H9 (cell line): ENCODE results near the gene LUZP4. TPM values are rescaled to one million over a fixed set of nuclear protein-coding genes. Genes with fewer than 3 reads are reported as not detected.

Experiments
- DNase-seq: peaks from one replicate; pipeline ENCODE4 v3.0.0-alpha.2; 2017
- H2AFZ ChIP-seq: one replicate; pipeline ENCODE4 v1.6.1; 2013; ENCODE audit warnings: mild to moderate bottlenecking, low read length, control low read depth, moderate library complexity
- H2AK5ac ChIP-seq: 2 replicates; pipeline ENCODE4 v1.6.1; 2013; ENCODE audit warnings: low read length, control low read depth, mixed read lengths; ENCODE audit not compliant: insufficient read length
- H2BK120ac ChIP-seq: one replicate; pipeline ENCODE4 v1.6.1; 2013; ENCODE audit warnings: low read depth, mild to moderate bottlenecking, low read length, control low read depth, inconsistent platforms; ENCODE audit not compliant: poor library complexity, severe bottlenecking
- H2BK12ac ChIP-seq: 2 replicates; pipeline ENCODE4 v1.6.1; 2013; ENCODE audit warnings: low read length, control low read depth, mixed read lengths, low read depth; ENCODE audit not compliant: insufficient read length
- H2BK15ac ChIP-seq: 2 replicates; pipeline ENCODE4 v1.6.1; 2013; ENCODE audit warnings: low read depth, low read length, control low read depth
- H2BK20ac ChIP-seq: one replicate; pipeline ENCODE4 v1.6.1; 2013; ENCODE audit warnings: low read depth, mild to moderate bottlenecking, low read length, control low read depth, inconsistent platforms; ENCODE audit not compliant: poor library complexity, severe bottlenecking
- H2BK5ac ChIP-seq: 2 replicates; pipeline ENCODE4 v1.6.1; 2013; ENCODE audit warnings: low read length, control low read depth, mixed read lengths; ENCODE audit not compliant: insufficient read length
- H3K14ac ChIP-seq: 2 replicates; pipeline ENCODE4 v1.6.1; 2013; ENCODE audit warnings: low read length, control low read depth; ENCODE audit not compliant: insufficient read depth
- H3K18ac ChIP-seq: 2 replicates; pipeline ENCODE4 v1.6.1; 2013; ENCODE audit warnings: low read depth, mild to moderate bottlenecking, mixed read lengths, low read length, control low read depth; ENCODE audit not compliant: insufficient read length
- H3K23ac ChIP-seq: 2 replicates; pipeline ENCODE4 v1.6.1; 2013; ENCODE audit warnings: low read length, control low read depth, mixed read lengths, low read depth; ENCODE audit not compliant: insufficient read length
- H3K23me2 ChIP-seq: 2 replicates; pipeline ENCODE4 v1.6.1; 2013; ENCODE audit warnings: low read depth, mild to moderate bottlenecking, mixed read lengths, low read length, control low read depth; ENCODE audit not compliant: insufficient read length, poor library complexity, severe bottlenecking
- H3K27ac ChIP-seq: 2 replicates; pipeline ENCODE4 v1.5.1; 2013; ENCODE audit warnings: low read length, control low read depth, mixed read lengths, low read depth; ENCODE audit not compliant: insufficient read length
- H3K27me3 ChIP-seq: 2 replicates; pipeline ENCODE4 v1.6.1; 2013; ENCODE audit warnings: low read length, control low read depth, inconsistent platforms; ENCODE audit not compliant: insufficient read depth
- H3K4ac ChIP-seq: 2 replicates; pipeline ENCODE4 v1.6.1; 2013; ENCODE audit warnings: low read depth, mild to moderate bottlenecking, control low read depth, inconsistent platforms, low read length, moderate library complexity
- H3K4me1 ChIP-seq: 2 replicates; pipeline ENCODE4 v1.6.1; 2013; ENCODE audit warnings: low read length, control low read depth, inconsistent platforms; ENCODE audit not compliant: insufficient read depth
- H3K4me2 ChIP-seq: 2 replicates; pipeline ENCODE4 v1.6.1; 2013; ENCODE audit warnings: low read length, control low read depth, mixed read lengths; ENCODE audit not compliant: insufficient read length, insufficient read depth
- H3K56ac ChIP-seq: 2 replicates; pipeline ENCODE4 v1.6.1; 2013; ENCODE audit warnings: low read depth, mild to moderate bottlenecking, mixed read lengths, low read length, control low read depth; ENCODE audit not compliant: insufficient read length
- H3K79me1 ChIP-seq: 2 replicates; pipeline ENCODE4 v1.6.1; 2013; ENCODE audit warnings: low read depth, mild to moderate bottlenecking, moderate library complexity, low read length, control low read depth, inconsistent platforms; ENCODE audit not compliant: insufficient read depth, poor library complexity, severe bottlenecking
- H3K79me2 ChIP-seq: 2 replicates; pipeline ENCODE4 v1.6.1; 2013; ENCODE audit warnings: low read length, control low read depth, inconsistent platforms; ENCODE audit not compliant: insufficient read depth
- H3K9ac ChIP-seq: 2 replicates; pipeline ENCODE4 v1.6.1; 2013; ENCODE audit warnings: low read length, control low read depth, mixed read lengths; ENCODE audit not compliant: insufficient read length; ENCODE audit errors: extremely low read depth
- H3K9me3 ChIP-seq: one replicate; pipeline ENCODE4 v1.6.1; 2013; ENCODE audit warnings: low read depth, low read length, inconsistent platforms; ENCODE audit not compliant: control insufficient read depth
- H3T11ph ChIP-seq: one replicate; pipeline ENCODE4 v1.6.1; 2013; ENCODE audit warnings: mild to moderate bottlenecking, low read length, control low read depth, inconsistent platforms
- H4K20me1 ChIP-seq: one replicate; pipeline ENCODE4 v1.6.1; 2013; ENCODE audit not compliant: control insufficient read depth, insufficient read length, insufficient read depth
- H4K5ac ChIP-seq: 2 replicates; pipeline ENCODE4 v1.6.1; 2013; ENCODE audit warnings: low read depth, mild to moderate bottlenecking, mixed read lengths, low read length, control low read depth; ENCODE audit not compliant: insufficient read length
- H4K8ac ChIP-seq: replicated peaks from 2 replicates; pipeline ENCODE4 v1.6.1; 2013; ENCODE audit warnings: low read length, control low read depth, mixed read lengths, low read depth; ENCODE audit not compliant: insufficient read length
- H4K91ac ChIP-seq: 2 replicates; pipeline ENCODE4 v1.6.1; 2013; ENCODE audit warnings: low read depth, mild to moderate bottlenecking, moderate library complexity, mixed read lengths, low read length, control low read depth; ENCODE audit not compliant: insufficient read length
- H3K27ac Mint-ChIP-seq, 3 experiments: 2 replicates in 2 of 3; 3 replicates in 1 of 3; pipeline ENCODE4 v1.8.0; 2020 to 2021; ENCODE audit warnings: mixed read lengths in 3 of 3, mild to moderate bottlenecking in 1 of 3, moderate library complexity in 1 of 3
- H3K27me3 Mint-ChIP-seq: 2 replicates; pipeline ENCODE4 v1.8.0; 2021; ENCODE audit warnings: low read depth, mild to moderate bottlenecking, moderate library complexity, mixed read lengths
- H3K36me3 Mint-ChIP-seq, 3 experiments: 2 replicates in 2 of 3; 3 replicates in 1 of 3; pipeline ENCODE4 v1.8.0; 2020 to 2021; ENCODE audit warnings: low read depth in 3 of 3, mixed read lengths in 3 of 3; ENCODE audit not compliant: insufficient read depth in 1 of 3
- H3K4me1 Mint-ChIP-seq, 2 experiments: 2 replicates each; pipeline ENCODE4 v1.8.0; 2020; ENCODE audit warnings: mixed read lengths in 2 of 2
- H3K4me3 Mint-ChIP-seq, 2 experiments: 2 replicates in 1 of 2; 3 replicates in 1 of 2; pipeline ENCODE4 v1.8.0; 2020 to 2021; ENCODE audit warnings: mild to moderate bottlenecking in 2 of 2, mixed read lengths in 2 of 2, moderate library complexity in 1 of 2
- H3K9me3 Mint-ChIP-seq, 2 experiments: 2 replicates in 1 of 2; 3 replicates in 1 of 2; pipeline ENCODE4 v1.8.0; 2020; ENCODE audit warnings: mild to moderate bottlenecking in 2 of 2, mixed read lengths in 2 of 2, moderate library complexity in 1 of 2
- WGBS: extraction: QIAGEN DNeasy Blood & Tissue Kit; methylation state at CpG from one replicate; pipeline ENCODE4 v1.1.7; 2013; ENCODE audit warnings: missing lambda C conversion rate, low lambda C conversion rate, mixed read lengths; ENCODE audit not compliant: insufficient read length; ENCODE audit errors: extremely low coverage; 5-methylcytosine and 5-hydroxymethylcytosine counted together
- total RNA-seq: library from RNA; stranded (reverse); gene quantifications from 2 replicates; pipeline ENCODE4 v1.2.1, GENCODE V29; 2021
- TF ChIP-seq, protein P1 (sequence below): fragments of 200-600 bp; sonication (generic); conservative IDR thresholded peaks from 3 replicates; pipeline ENCODE4 v1.8.0; 2021; ENCODE audit warnings: antibody characterized with exemption, mild to moderate bottlenecking

Gene LUZP4
- total RNA-seq, 1 experiment from 2014 or later: not detected

GRCh38 chrX:115266300-115266699 lies 23.2 kb upstream of the LUZP4 start:
- no peak overlapping the region for H4K5ac ChIP-seq
- TF ChIP-seq, protein P1, sequence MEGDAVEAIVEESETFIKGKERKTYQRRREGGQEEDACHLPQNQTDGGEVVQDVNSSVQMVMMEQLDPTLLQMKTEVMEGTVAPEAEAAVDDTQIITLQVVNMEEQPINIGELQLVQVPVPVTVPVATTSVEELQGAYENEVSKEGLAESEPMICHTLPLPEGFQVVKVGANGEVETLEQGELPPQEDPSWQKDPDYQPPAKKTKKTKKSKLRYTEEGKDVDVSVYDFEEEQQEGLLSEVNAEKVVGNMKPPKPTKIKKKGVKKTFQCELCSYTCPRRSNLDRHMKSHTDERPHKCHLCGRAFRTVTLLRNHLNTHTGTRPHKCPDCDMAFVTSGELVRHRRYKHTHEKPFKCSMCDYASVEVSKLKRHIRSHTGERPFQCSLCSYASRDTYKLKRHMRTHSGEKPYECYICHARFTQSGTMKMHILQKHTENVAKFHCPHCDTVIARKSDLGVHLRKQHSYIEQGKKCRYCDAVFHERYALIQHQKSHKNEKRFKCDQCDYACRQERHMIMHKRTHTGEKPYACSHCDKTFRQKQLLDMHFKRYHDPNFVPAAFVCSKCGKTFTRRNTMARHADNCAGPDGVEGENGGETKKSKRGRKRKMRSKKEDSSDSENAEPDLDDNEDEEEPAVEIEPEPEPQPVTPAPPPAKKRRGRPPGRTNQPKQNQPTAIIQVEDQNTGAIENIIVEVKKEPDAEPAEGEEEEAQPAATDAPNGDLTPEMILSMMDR: no peak
- no peak overlapping the region for H2BK5ac ChIP-seq
- no peak overlapping the region for H3K18ac ChIP-seq
- H4K91ac ChIP-seq: no peak overlapping the region
- H2AFZ ChIP-seq: no peak overlapping the region
- H2AK5ac ChIP-seq: no peak overlapping the region
- H3K27ac ChIP-seq: no peak overlapping the region
- no peak overlapping the region for H2BK20ac ChIP-seq
- no peak overlapping the region for H2BK15ac ChIP-seq
- H3K23ac ChIP-seq: no peak overlapping the region
- H3K9me3 ChIP-seq: no peaks in the 10 kb centered on the region
- Mint-ChIP-seq H3K36me3 (no peaks in the 10 kb centered on the region), H3K27ac (no peak overlapping the region), H3K27me3 (peaks cover 8% of the 10 kb centered on the region), H3K4me3 (no peak overlapping the region), H3K4me1 (peaks cover 5 to 9% of the 10 kb centered on the region in 2 experiments), H3K9me3 (no peaks in the 10 kb centered on the region)
- no peak overlapping the region for H2BK12ac ChIP-seq
- no peaks in the 10 kb centered on the region for H3K79me1 ChIP-seq
- no peak overlapping the region for H3K56ac ChIP-seq
- H2BK120ac ChIP-seq: no peak overlapping the region
- H3K4me1 ChIP-seq: no peaks in the 10 kb centered on the region
- H4K8ac ChIP-seq: no peak overlapping the region
- H3K23me2 ChIP-seq: no peaks in the 10 kb centered on the region
- H3K4ac ChIP-seq: no peak overlapping the region
- H3K9ac ChIP-seq: no peak overlapping the region
- H3K79me2 ChIP-seq: no peaks in the 10 kb centered on the region
- no peaks in the 10 kb centered on the region for H3K27me3 ChIP-seq
- H3K14ac ChIP-seq: no peak overlapping the region
- WGBS: no CpG with 5 or more reads among the region's 2 CpGs
- H4K20me1 ChIP-seq: no peaks in the 10 kb centered on the region
- no peak overlapping the region for H3K4me2 ChIP-seq
- DNase-seq: no peak
- H3T11ph ChIP-seq: no peak overlapping the region
